Mesenteric fat pad (tissue), 1 donor: ENCODE measurements around the gene POP4. TPM values are rescaled to one million over a fixed set of nuclear protein-coding genes. Genes with fewer than 3 reads are reported as not detected.

ENCODE experiments used
- DNase-seq: peaks from one replicate; pipeline ENCODE4 v3.0.0-alpha.2; 2020; ENCODE audit warnings: low spot score
- total RNA-seq: library from RNA; stranded (reverse); fragmentation: NEBNext Ultra II Directional; extraction: Animal tissue kit (Norgen Biotek cat#: 25700); gene quantifications from one replicate; pipeline ENCODE4 v1.2.1, GENCODE V29; 2021
- donor health status: DM: yes; HTN: yes; CAD: no.

POP4 gene
- total RNA-seq, 1 donor from 2014 or later, result 57.4 TPM

DNA sequence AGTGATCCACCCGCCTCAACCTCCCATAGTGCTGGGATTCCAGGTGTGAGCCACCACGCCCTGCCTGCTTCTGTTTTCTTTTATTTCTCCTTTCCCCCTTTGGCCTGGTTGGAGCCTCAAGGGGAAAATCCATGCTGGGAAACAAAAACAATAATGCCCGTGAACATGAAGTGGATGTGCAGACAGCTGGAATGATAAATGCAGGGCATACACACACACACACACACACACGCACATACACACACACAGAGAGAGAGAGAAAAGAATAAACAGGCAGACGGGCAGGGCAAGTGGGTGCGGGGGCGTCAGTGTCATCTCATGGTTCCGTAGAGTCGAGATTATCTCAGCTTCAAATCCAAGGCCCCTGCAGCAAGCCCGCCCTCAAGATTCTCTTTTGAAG is 54.8 kb downstream of the POP4 start:
- no peak for DNase-seq

DNA sequence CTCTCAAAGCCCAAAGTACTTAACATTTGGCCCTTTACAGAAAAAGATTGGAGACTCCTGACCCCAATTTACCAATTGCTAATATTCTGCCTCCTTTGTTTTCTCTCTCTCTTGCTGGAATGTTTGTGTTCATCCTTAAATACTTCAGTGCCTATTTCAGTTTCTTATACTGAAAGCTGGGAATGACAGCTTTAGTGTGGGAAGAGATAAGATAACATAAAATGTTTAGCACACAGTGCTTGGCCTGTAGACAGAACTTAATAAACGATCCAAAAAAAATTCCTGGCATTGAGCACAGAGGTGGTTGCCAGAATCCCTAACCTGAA is 56.2 kb downstream of the POP4 start:
- no peak for DNase-seq

DNA sequence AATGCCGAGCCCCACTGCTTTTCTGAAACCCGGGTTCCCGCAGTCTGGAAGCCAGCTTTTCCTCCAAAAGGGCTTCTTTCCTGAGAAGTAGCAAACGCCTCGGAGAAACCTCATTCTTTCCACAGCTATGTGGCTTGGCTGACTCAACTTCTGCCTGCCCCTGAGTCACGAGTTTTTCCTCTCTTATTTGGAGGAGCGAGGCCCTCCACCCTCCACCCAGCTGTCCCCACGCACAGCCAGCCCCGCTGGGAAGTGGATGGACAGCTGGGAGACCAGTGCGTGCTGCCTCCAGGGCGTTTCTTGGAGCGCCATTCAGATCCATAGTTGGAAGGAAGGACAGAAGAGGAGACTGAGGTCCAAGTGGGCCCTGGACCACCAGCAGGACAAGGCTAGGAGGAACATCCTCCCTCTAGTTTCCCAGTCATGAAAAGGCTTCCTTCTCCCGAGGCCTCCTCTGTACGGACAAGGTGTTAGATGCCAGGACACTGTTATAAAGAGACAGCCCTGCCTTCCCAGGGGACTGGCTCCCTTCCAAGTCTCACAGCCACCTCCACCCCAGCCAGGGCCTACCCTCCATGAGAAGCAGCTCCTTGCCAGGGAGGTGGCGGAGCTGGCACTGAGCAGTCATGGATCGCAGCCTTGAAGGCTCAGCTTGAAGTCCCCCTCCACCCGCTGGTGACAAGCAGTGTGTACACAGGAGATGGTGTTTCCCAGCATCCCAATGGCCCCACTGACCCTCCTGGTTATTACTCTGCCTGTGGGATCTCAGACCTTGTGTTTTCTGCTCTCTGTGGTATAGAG is 56.7 kb downstream of the POP4 start:
- no peak for DNase-seq

- peak; percentile 88 for DNase-seq
Observed at GRCh38 chr19:29663861-29664752, 58.0 kb downstream of the POP4 start.

GRCh38 chr19:29664753-29665214 is 58.7 kb downstream of the POP4 start:
- DNase-seq, result no peak

GRCh38 chr19:29665215-29665825 is 59.2 kb downstream of the POP4 start, which contains the start of gene PLEKHF1:
Gene PLEKHF1 (plus strand): TSS chr19:29665461. CDS start chr19:29673840, 8,379 bp downstream.
- DNase-seq, result peak; percentile 96

DNA sequence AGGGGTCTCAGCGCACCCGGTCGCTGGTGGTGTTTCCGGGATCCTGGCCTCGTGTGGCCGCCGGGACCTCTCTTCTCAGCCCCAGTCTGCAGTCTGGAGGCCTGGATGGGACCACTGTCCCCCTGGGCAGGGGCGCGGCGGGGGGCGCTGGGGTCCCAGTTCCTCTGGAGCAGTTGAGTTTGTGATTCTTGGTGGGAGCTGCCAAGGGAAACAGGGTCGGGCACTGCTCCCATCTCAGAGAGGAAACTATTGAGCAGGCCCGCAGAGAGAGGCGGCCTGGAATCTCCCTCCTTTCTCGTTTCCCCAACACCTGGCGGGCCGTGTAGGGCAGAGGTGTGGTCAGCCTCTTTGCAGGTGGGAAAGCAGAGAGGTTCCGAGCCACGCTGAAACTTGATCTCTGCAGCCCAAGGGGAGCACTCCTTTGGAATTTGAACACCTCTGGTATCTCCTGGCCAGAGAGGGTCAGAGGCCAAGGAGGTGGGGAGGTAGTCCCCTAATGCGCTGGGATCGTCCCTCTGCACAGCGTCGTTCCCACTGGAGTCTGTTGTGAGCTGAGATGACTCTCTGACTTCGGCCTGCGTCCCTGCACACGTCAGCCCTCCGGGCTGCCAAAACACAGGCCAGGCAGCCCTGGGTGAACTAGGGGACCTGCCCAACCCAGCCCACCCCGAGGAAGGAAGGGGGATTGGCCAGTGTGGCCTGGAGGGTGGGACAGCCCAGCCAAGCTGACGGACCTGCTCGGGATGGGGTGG is 59.9 kb downstream of the POP4 start:
- DNase-seq, result peak; percentile 89

Other genes with a start within 250 kb of the POP4 start
- gene VSTM2B, start 80.3 kb upstream of the POP4 start, total RNA-seq, result not detected
- gene PLEKHF1, start 59.2 kb downstream of the POP4 start, total RNA-seq, result 9.1 TPM
- gene C19orf12, start 109.0 kb downstream of the POP4 start, total RNA-seq, result 148 TPM
- 2.0 TPM for gene CCNE1, start 205.7 kb downstream of the POP4 start, total RNA-seq